H9 (cell line): ENCODE results near the gene SNCA. TPM values are rescaled to one million over a fixed set of nuclear protein-coding genes. Genes with fewer than 3 reads are reported as not detected.

Source experiments
- DNase-seq: peaks from one replicate; pipeline ENCODE4 v3.0.0-alpha.2; 2017
- H2AFZ ChIP-seq: one replicate; pipeline ENCODE4 v1.6.1; 2013; ENCODE audit warnings: mild to moderate bottlenecking, low read length, control low read depth, moderate library complexity
- H2AK5ac ChIP-seq: 2 replicates; pipeline ENCODE4 v1.6.1; 2013; ENCODE audit warnings: low read length, control low read depth, mixed read lengths; ENCODE audit not compliant: insufficient read length
- H2BK120ac ChIP-seq: one replicate; pipeline ENCODE4 v1.6.1; 2013; ENCODE audit warnings: low read depth, mild to moderate bottlenecking, low read length, control low read depth, inconsistent platforms; ENCODE audit not compliant: poor library complexity, severe bottlenecking
- H2BK12ac ChIP-seq: 2 replicates; pipeline ENCODE4 v1.6.1; 2013; ENCODE audit warnings: low read length, control low read depth, mixed read lengths, low read depth; ENCODE audit not compliant: insufficient read length
- H2BK15ac ChIP-seq: 2 replicates; pipeline ENCODE4 v1.6.1; 2013; ENCODE audit warnings: low read depth, low read length, control low read depth
- H2BK20ac ChIP-seq: one replicate; pipeline ENCODE4 v1.6.1; 2013; ENCODE audit warnings: low read depth, mild to moderate bottlenecking, low read length, control low read depth, inconsistent platforms; ENCODE audit not compliant: poor library complexity, severe bottlenecking
- H2BK5ac ChIP-seq: 2 replicates; pipeline ENCODE4 v1.6.1; 2013; ENCODE audit warnings: low read length, control low read depth, mixed read lengths; ENCODE audit not compliant: insufficient read length
- H3K14ac ChIP-seq: 2 replicates; pipeline ENCODE4 v1.6.1; 2013; ENCODE audit warnings: low read length, control low read depth; ENCODE audit not compliant: insufficient read depth
- H3K18ac ChIP-seq: 2 replicates; pipeline ENCODE4 v1.6.1; 2013; ENCODE audit warnings: low read depth, mild to moderate bottlenecking, mixed read lengths, low read length, control low read depth; ENCODE audit not compliant: insufficient read length
- H3K23ac ChIP-seq: 2 replicates; pipeline ENCODE4 v1.6.1; 2013; ENCODE audit warnings: low read length, control low read depth, mixed read lengths, low read depth; ENCODE audit not compliant: insufficient read length
- H3K23me2 ChIP-seq: 2 replicates; pipeline ENCODE4 v1.6.1; 2013; ENCODE audit warnings: low read depth, mild to moderate bottlenecking, mixed read lengths, low read length, control low read depth; ENCODE audit not compliant: insufficient read length, poor library complexity, severe bottlenecking
- H3K27ac ChIP-seq: 2 replicates; pipeline ENCODE4 v1.5.1; 2013; ENCODE audit warnings: low read length, control low read depth, mixed read lengths, low read depth; ENCODE audit not compliant: insufficient read length
- H3K27me3 ChIP-seq: 2 replicates; pipeline ENCODE4 v1.6.1; 2013; ENCODE audit warnings: low read length, control low read depth, inconsistent platforms; ENCODE audit not compliant: insufficient read depth
- H3K4ac ChIP-seq: 2 replicates; pipeline ENCODE4 v1.6.1; 2013; ENCODE audit warnings: low read depth, mild to moderate bottlenecking, control low read depth, inconsistent platforms, low read length, moderate library complexity
- H3K4me1 ChIP-seq: 2 replicates; pipeline ENCODE4 v1.6.1; 2013; ENCODE audit warnings: low read length, control low read depth, inconsistent platforms; ENCODE audit not compliant: insufficient read depth
- H3K4me2 ChIP-seq: 2 replicates; pipeline ENCODE4 v1.6.1; 2013; ENCODE audit warnings: low read length, control low read depth, mixed read lengths; ENCODE audit not compliant: insufficient read length, insufficient read depth
- H3K56ac ChIP-seq: 2 replicates; pipeline ENCODE4 v1.6.1; 2013; ENCODE audit warnings: low read depth, mild to moderate bottlenecking, mixed read lengths, low read length, control low read depth; ENCODE audit not compliant: insufficient read length
- H3K79me1 ChIP-seq: 2 replicates; pipeline ENCODE4 v1.6.1; 2013; ENCODE audit warnings: low read depth, mild to moderate bottlenecking, moderate library complexity, low read length, control low read depth, inconsistent platforms; ENCODE audit not compliant: insufficient read depth, poor library complexity, severe bottlenecking
- H3K79me2 ChIP-seq: 2 replicates; pipeline ENCODE4 v1.6.1; 2013; ENCODE audit warnings: low read length, control low read depth, inconsistent platforms; ENCODE audit not compliant: insufficient read depth
- H3K9ac ChIP-seq: 2 replicates; pipeline ENCODE4 v1.6.1; 2013; ENCODE audit warnings: low read length, control low read depth, mixed read lengths; ENCODE audit not compliant: insufficient read length; ENCODE audit errors: extremely low read depth
- H3K9me3 ChIP-seq: one replicate; pipeline ENCODE4 v1.6.1; 2013; ENCODE audit warnings: low read depth, low read length, inconsistent platforms; ENCODE audit not compliant: control insufficient read depth
- H3T11ph ChIP-seq: one replicate; pipeline ENCODE4 v1.6.1; 2013; ENCODE audit warnings: mild to moderate bottlenecking, low read length, control low read depth, inconsistent platforms
- H4K20me1 ChIP-seq: one replicate; pipeline ENCODE4 v1.6.1; 2013; ENCODE audit not compliant: control insufficient read depth, insufficient read length, insufficient read depth
- H4K5ac ChIP-seq: 2 replicates; pipeline ENCODE4 v1.6.1; 2013; ENCODE audit warnings: low read depth, mild to moderate bottlenecking, mixed read lengths, low read length, control low read depth; ENCODE audit not compliant: insufficient read length
- H4K8ac ChIP-seq: replicated peaks from 2 replicates; pipeline ENCODE4 v1.6.1; 2013; ENCODE audit warnings: low read length, control low read depth, mixed read lengths, low read depth; ENCODE audit not compliant: insufficient read length
- H4K91ac ChIP-seq: 2 replicates; pipeline ENCODE4 v1.6.1; 2013; ENCODE audit warnings: low read depth, mild to moderate bottlenecking, moderate library complexity, mixed read lengths, low read length, control low read depth; ENCODE audit not compliant: insufficient read length
- H3K27ac Mint-ChIP-seq, 3 experiments: 2 replicates in 2 of 3; 3 replicates in 1 of 3; pipeline ENCODE4 v1.8.0; 2020 to 2021; ENCODE audit warnings: mixed read lengths in 3 of 3, mild to moderate bottlenecking in 1 of 3, moderate library complexity in 1 of 3
- H3K27me3 Mint-ChIP-seq: 2 replicates; pipeline ENCODE4 v1.8.0; 2021; ENCODE audit warnings: low read depth, mild to moderate bottlenecking, moderate library complexity, mixed read lengths
- H3K36me3 Mint-ChIP-seq, 3 experiments: 2 replicates in 2 of 3; 3 replicates in 1 of 3; pipeline ENCODE4 v1.8.0; 2020 to 2021; ENCODE audit warnings: low read depth in 3 of 3, mixed read lengths in 3 of 3; ENCODE audit not compliant: insufficient read depth in 1 of 3
- H3K4me1 Mint-ChIP-seq, 2 experiments: 2 replicates each; pipeline ENCODE4 v1.8.0; 2020; ENCODE audit warnings: mixed read lengths in 2 of 2
- H3K4me3 Mint-ChIP-seq, 2 experiments: 2 replicates in 1 of 2; 3 replicates in 1 of 2; pipeline ENCODE4 v1.8.0; 2020 to 2021; ENCODE audit warnings: mild to moderate bottlenecking in 2 of 2, mixed read lengths in 2 of 2, moderate library complexity in 1 of 2
- H3K9me3 Mint-ChIP-seq, 2 experiments: 2 replicates in 1 of 2; 3 replicates in 1 of 2; pipeline ENCODE4 v1.8.0; 2020; ENCODE audit warnings: mild to moderate bottlenecking in 2 of 2, mixed read lengths in 2 of 2, moderate library complexity in 1 of 2
- WGBS: extraction: QIAGEN DNeasy Blood & Tissue Kit; methylation state at CpG from one replicate; pipeline ENCODE4 v1.1.7; 2013; ENCODE audit warnings: missing lambda C conversion rate, low lambda C conversion rate, mixed read lengths; ENCODE audit not compliant: insufficient read length; ENCODE audit errors: extremely low coverage; 5-methylcytosine and 5-hydroxymethylcytosine counted together
- total RNA-seq: library from RNA; stranded (reverse); gene quantifications from 2 replicates; pipeline ENCODE4 v1.2.1, GENCODE V29; 2021
- TF ChIP-seq, protein P1 (sequence below): fragments of 200-600 bp; sonication (generic); conservative IDR thresholded peaks from 3 replicates; pipeline ENCODE4 v1.8.0; 2021; ENCODE audit warnings: antibody characterized with exemption, mild to moderate bottlenecking

SNCA gene
- total RNA-seq, 1 experiment from 2014 or later, result 8.5 TPM

DNA sequence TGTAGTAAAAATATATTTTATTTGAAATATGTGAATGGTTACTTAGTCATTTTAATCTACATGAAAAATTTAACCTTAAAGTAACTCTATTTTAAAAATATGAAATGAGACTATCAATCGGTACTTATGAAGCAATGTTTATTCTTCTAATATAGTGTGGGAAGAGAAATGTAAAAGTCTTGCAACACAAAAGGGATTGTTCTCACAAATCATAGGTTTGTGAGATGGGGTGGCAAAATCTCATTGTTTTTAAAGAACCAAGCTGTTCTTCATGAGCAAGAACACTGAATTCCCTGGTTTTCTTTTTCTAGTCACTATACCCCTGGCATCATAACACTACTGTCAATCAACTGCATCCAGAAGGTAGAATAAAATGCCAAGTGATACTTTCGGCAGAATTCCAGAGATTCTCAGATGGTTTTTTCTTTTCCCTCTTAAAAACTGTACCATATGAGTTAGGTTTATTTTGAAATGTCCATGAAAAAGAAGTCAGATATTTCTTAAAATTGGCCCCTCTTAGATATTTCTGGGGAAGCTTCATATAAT, 52.2 kb downstream of the SNCA start:
- Mint-ChIP-seq H3K9me3 (peaks cover 0 to 2% of the 10 kb centered on the region in 2 experiments; a peak in 1 of 5 replicates), H3K27me3 (no peaks in the 10 kb centered on the region), H3K27ac (no peak overlapping the region), H3K4me1 (peaks cover 0 to 4% of the 10 kb centered on the region in 2 experiments; a peak in 3 of 4 replicates), H3K4me3 (no peak overlapping the region), H3K36me3 (no peaks in the 10 kb centered on the region)
- Histone ChIP-seq H3K79me2 (no peaks in the 10 kb centered on the region), H3K9ac (no peak overlapping the region), H3K4ac (no peak overlapping the region), H4K20me1 (no peaks in the 10 kb centered on the region), H2AFZ (no peak overlapping the region), H3K79me1 (no peaks in the 10 kb centered on the region), H3K9me3 (no peaks in the 10 kb centered on the region), H4K5ac (no peak overlapping the region), H2BK5ac (no peak overlapping the region), H3K14ac (no peak overlapping the region), H2BK15ac (no peak overlapping the region), H4K91ac (no peak overlapping the region), H2BK12ac (no peak overlapping the region), H3T11ph (no peak overlapping the region), H3K27ac (no peak overlapping the region), H3K56ac (no peak overlapping the region), H2BK20ac (no peak overlapping the region), H3K23me2 (no peaks in the 10 kb centered on the region), H2BK120ac (no peak overlapping the region), H3K18ac (no peak overlapping the region), H2AK5ac (no peak overlapping the region), H4K8ac (no peak overlapping the region), H3K4me2 (no peak overlapping the region), H3K23ac (no peak overlapping the region), H3K4me1 (no peaks in the 10 kb centered on the region), H3K27me3 (no peaks in the 10 kb centered on the region)
- no peak for DNase-seq
- TF ChIP-seq, protein P1, sequence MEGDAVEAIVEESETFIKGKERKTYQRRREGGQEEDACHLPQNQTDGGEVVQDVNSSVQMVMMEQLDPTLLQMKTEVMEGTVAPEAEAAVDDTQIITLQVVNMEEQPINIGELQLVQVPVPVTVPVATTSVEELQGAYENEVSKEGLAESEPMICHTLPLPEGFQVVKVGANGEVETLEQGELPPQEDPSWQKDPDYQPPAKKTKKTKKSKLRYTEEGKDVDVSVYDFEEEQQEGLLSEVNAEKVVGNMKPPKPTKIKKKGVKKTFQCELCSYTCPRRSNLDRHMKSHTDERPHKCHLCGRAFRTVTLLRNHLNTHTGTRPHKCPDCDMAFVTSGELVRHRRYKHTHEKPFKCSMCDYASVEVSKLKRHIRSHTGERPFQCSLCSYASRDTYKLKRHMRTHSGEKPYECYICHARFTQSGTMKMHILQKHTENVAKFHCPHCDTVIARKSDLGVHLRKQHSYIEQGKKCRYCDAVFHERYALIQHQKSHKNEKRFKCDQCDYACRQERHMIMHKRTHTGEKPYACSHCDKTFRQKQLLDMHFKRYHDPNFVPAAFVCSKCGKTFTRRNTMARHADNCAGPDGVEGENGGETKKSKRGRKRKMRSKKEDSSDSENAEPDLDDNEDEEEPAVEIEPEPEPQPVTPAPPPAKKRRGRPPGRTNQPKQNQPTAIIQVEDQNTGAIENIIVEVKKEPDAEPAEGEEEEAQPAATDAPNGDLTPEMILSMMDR, result no peak
- WGBS, result no CpG with 5 or more reads among the region's 2 CpGs
